ENCODE results near the gene C11orf91. TPM values are rescaled to one million over a fixed set of nuclear protein-coding genes. Genes with fewer than 3 reads are reported as not detected.

The C11orf91 gene
- total and polyA plus RNA-seq, 2 of the 8 experiments (the other 6 are each of a cell fraction or from before 2014, with no cell fraction given) = not detected

GRCh38 chr11:33665350-33666106 lies 35.1 kb downstream of the C11orf91 start:
- no peak overlapping the region for H3K4ac ChIP-seq (replicated peaks; ENCODE audit: insufficient read length, low read depth, low read length)
- no peak overlapping the region; the same call in 1 of the 2 replicates for H2AK5ac ChIP-seq (ENCODE audit: low read depth, low read length)
- H4K5ac ChIP-seq (ENCODE audit: insufficient read length, low read depth, low read length) = no peak overlapping the region
- ChIA-PET CTCF (ENCODE audit: partially characterized antibody) (interaction anchor here (1.3 kb wide), 1 partner anchor 14 kb away, joined by 4 read pairs; no protein-coding TSS in a partner anchor), POLR2A (ENCODE audit: partially characterized antibody) (no interaction called here)
- no peak overlapping the region for H4K8ac ChIP-seq (ENCODE audit: extremely low read depth, insufficient read depth, low read length)
- no peaks in the 10 kb centered on the region for H3K79me1 ChIP-seq (ENCODE audit: low read depth, low read length)
- no peak overlapping the region for H3K18ac ChIP-seq (ENCODE audit: extremely low read depth, low read length)
- H2AFZ ChIP-seq (ENCODE audit: low read length) = no peak overlapping the region
- H4K20me1 ChIP-seq (replicated peaks in 1 of 2; ENCODE audit: control insufficient read depth in 1 of 2, insufficient read depth in 2 of 2, low read length in 2 of 2) = no peaks in the 10 kb centered on the region
- FAIRE-seq (no peak), DNase-seq (ENCODE audit: low read depth in 1 of 2, low spot score in 2 of 2) (peak in 1 of 2 experiments; percentile 24)
- no peak overlapping the region for H2BK15ac ChIP-seq (ENCODE audit: low read length)
- WGBS, 2 experiments (ENCODE audit: extremely low coverage in 1 of 2, insufficient coverage in 1 of 2, insufficient read length in 1 of 2, insufficient replicate concordance in 2 of 2, low coverage in 1 of 2, low lambda C conversion rate in 2 of 2, missing lambda C conversion rate in 1 of 2) = 92% methylated on average over 6 of the region's 6 CpGs; no CpG with 5 or more reads in 1 of the 2 experiments
- no peak overlapping the region for H4K91ac ChIP-seq (replicated peaks; ENCODE audit: insufficient read length, low read length)
- no peaks in the 10 kb centered on the region for H3K36me3 ChIP-seq (ENCODE audit: control insufficient read depth in 2 of 4, insufficient read depth in 4 of 4, low read length in 3 of 4)
- H3K4me3 ChIP-seq (ENCODE audit: extremely low read depth in 1 of 4, insufficient read depth in 2 of 4, low read depth in 3 of 4, low read length in 4 of 4) = no peak overlapping the region
- no peaks in the 10 kb centered on the region for H3K23me2 ChIP-seq (ENCODE audit: low read depth, low read length)
- no peak overlapping the region for H3K56ac ChIP-seq (replicated peaks; ENCODE audit: insufficient read length, low read depth, low read length)
- no peak overlapping the region for H3K9ac ChIP-seq (replicated peaks in 1 of 4; ENCODE audit: extremely low read depth in 1 of 4, low read depth in 3 of 4, low read length in 3 of 4)
- no peaks in the 10 kb centered on the region for H3K79me2 ChIP-seq (ENCODE audit: control insufficient read depth in 1 of 2, insufficient read depth in 2 of 2, low read length in 2 of 2)
- peaks cover 0 to 15% (median 14%) of the 10 kb centered on the region in 4 experiments; a peak in 6 of 7 replicates for H3K4me1 ChIP-seq (replicated peaks in 1 of 4; ENCODE audit: control insufficient read depth in 3 of 4, insufficient read depth in 4 of 4, low read length in 3 of 4)
- H3K14ac ChIP-seq (ENCODE audit: insufficient read length) = no peak overlapping the region
- H3K4me2 ChIP-seq (ENCODE audit: insufficient read depth in 1 of 2, low read depth in 2 of 2, low read length in 2 of 2) = no peak overlapping the region
- no peak overlapping the region for H3K27ac ChIP-seq (ENCODE audit: low read depth, low read length)
- H3K27me3 ChIP-seq (replicated peaks in 1 of 4; ENCODE audit: control insufficient read depth in 3 of 4, extremely low read depth in 1 of 4, insufficient read depth in 3 of 4, low read length in 3 of 4) = no peaks in the 10 kb centered on the region; a peak in 1 of 7 replicates
- no peak overlapping the region for H2BK120ac ChIP-seq (replicated peaks; ENCODE audit: low read depth, low read length)
- H2BK12ac ChIP-seq (ENCODE audit: low read depth, low read length) = no peak overlapping the region; the same call in 1 of the 2 replicates
- H2BK20ac ChIP-seq (ENCODE audit: low read length) = no peak overlapping the region
- H2BK5ac ChIP-seq (ENCODE audit: low read depth, low read length) = no peak overlapping the region
- H3K23ac ChIP-seq (ENCODE audit: insufficient read length) = no peak overlapping the region
- no peaks in the 10 kb centered on the region for H3K9me3 ChIP-seq (ENCODE audit: insufficient read depth in 2 of 2, low read depth in 1 of 2, low read length in 1 of 2)
- TF ChIP-seq POU5F1 (IDR thresholded peaks at IDR 0.05; ENCODE audit: low read depth, low read length) (no peak), SIX5 (IDR thresholded peaks at IDR 0.05; ENCODE audit: low read depth, low read length) (no peak), MAX (IDR thresholded peaks at IDR 0.05) (no peak), ZNF274 (IDR thresholded peaks at IDR 0.05; ENCODE audit: borderline replicate concordance, extremely low read depth, low read length) (no peak), HDAC6 (IDR thresholded peaks at IDR 0.05; ENCODE audit: low read depth, low read length) (no peak), TBP (IDR thresholded peaks at IDR 0.05; ENCODE audit: low read depth, low read length) (no peak), CEBPB (IDR thresholded peaks at IDR 0.05; ENCODE audit: low read depth, low read length) (no peak), BACH1 (IDR thresholded peaks at IDR 0.05; ENCODE audit: low read length) (no peak), TCF12 (IDR thresholded peaks at IDR 0.05; ENCODE audit: low read depth, low read length) (no peak), ATF2 (IDR thresholded peaks at IDR 0.05; ENCODE audit: low read length) (no peak), CHD2 (IDR thresholded peaks at IDR 0.05; ENCODE audit: low read length) (no peak), EZH2 (IDR thresholded peaks at IDR 0.05; ENCODE audit: low read depth, low read length, severe bottlenecking) (no peak)

Data from H1 (cell line).